Measurements from ENCODE around the gene NADSYN1. TPM values are rescaled to one million over a fixed set of nuclear protein-coding genes. Genes with fewer than 3 reads are reported as not detected.

Gene NADSYN1
- polyA plus RNA-seq, 1 donor from 2014 or later: 66.9 TPM

GRCh38 chr11:71485063-71485399 lies 32.0 kb downstream of the NADSYN1 start:
- no peak overlapping the region for H3K4me3 ChIP-seq (ENCODE audit: low read length)
- no peaks in the 10 kb centered on the region for H3K9me2 ChIP-seq (ENCODE audit: insufficient read depth, low read length)
- no peak overlapping the region for H3K27ac ChIP-seq (ENCODE audit: low read length)
- H3F3A ChIP-seq (ENCODE audit: insufficient read depth, low read length, poor library complexity, severe bottlenecking): no peaks in the 10 kb centered on the region
- no peak overlapping the region for H3K4me2 ChIP-seq (ENCODE audit: low read length)
- no peaks in the 10 kb centered on the region for H3K36me3 ChIP-seq (ENCODE audit: insufficient read depth, low read length)
- no peak overlapping the region for H3K9ac ChIP-seq (ENCODE audit: low read length)
- H4K20me1 ChIP-seq (ENCODE audit: insufficient read depth): no peaks in the 10 kb centered on the region
- no peak for TF ChIP-seq SMC3 (conservative IDR thresholded peaks at IDR 0.05; ENCODE audit: poor library complexity)
- no peak for TF ChIP-seq MXI1 (conservative IDR thresholded peaks at IDR 0.05; ENCODE audit: poor library complexity, severe bottlenecking)
- no peak for TF ChIP-seq EZH2 (IDR thresholded peaks at IDR 0.05; ENCODE audit: borderline replicate concordance, insufficient read depth, low read length, poor library complexity, severe bottlenecking)
- no peak for TF ChIP-seq RAD21 (conservative IDR thresholded peaks at IDR 0.05)
- TF ChIP-seq CTCF (IDR thresholded peaks at IDR 0.05; ENCODE audit: poor library complexity, severe bottlenecking): no peak
- no peak for TF ChIP-seq EP300 (conservative IDR thresholded peaks at IDR 0.05; ENCODE audit: poor library complexity, severe bottlenecking)
- H3K27me3 ChIP-seq (ENCODE audit: insufficient read depth, low read depth, low read length): no peaks in the 10 kb centered on the region
- no peaks in the 10 kb centered on the region for H3K79me2 ChIP-seq (replicated peaks; ENCODE audit: insufficient read depth, low read length)
- no peaks in the 10 kb centered on the region for H3K9me3 ChIP-seq (ENCODE audit: low read length)
- no peak overlapping the region for H2AFZ ChIP-seq (ENCODE audit: low read depth, low read length)

- TF ChIP-seq EZH2 (IDR thresholded peaks at IDR 0.05; ENCODE audit: borderline replicate concordance, insufficient read depth, low read length, poor library complexity, severe bottlenecking) (no peak), RAD21 (conservative IDR thresholded peaks at IDR 0.05) (no peak), MXI1 (conservative IDR thresholded peaks at IDR 0.05; ENCODE audit: poor library complexity, severe bottlenecking) (no peak), CTCF (IDR thresholded peaks at IDR 0.05; ENCODE audit: poor library complexity, severe bottlenecking) (no peak), REST (IDR thresholded peaks at IDR 0.05; ENCODE audit: borderline replicate concordance) (no peak), TAF1 (IDR thresholded peaks at IDR 0.05; ENCODE audit: low read depth) (no peak), POLR2AphosphoS5 (IDR thresholded peaks at IDR 0.05) (no peak), EP300 (conservative IDR thresholded peaks at IDR 0.05; ENCODE audit: poor library complexity, severe bottlenecking) (no peak), SMC3 (conservative IDR thresholded peaks at IDR 0.05; ENCODE audit: poor library complexity) (no peak)
- no peaks in the 10 kb centered on the region for H3F3A ChIP-seq (ENCODE audit: insufficient read depth, low read length, poor library complexity, severe bottlenecking)
- H3K4me3 ChIP-seq (ENCODE audit: low read length): no peak overlapping the region
- no peaks in the 10 kb centered on the region for H3K9me2 ChIP-seq (ENCODE audit: insufficient read depth, low read length)
- no peaks in the 10 kb centered on the region for H4K20me1 ChIP-seq (ENCODE audit: insufficient read depth)
- H3K27me3 ChIP-seq (ENCODE audit: insufficient read depth, low read depth, low read length): no peaks in the 10 kb centered on the region
- H3K27ac ChIP-seq (ENCODE audit: low read length): no peak overlapping the region
- H3K9ac ChIP-seq (ENCODE audit: low read length): no peak overlapping the region
- H3K79me2 ChIP-seq (replicated peaks; ENCODE audit: insufficient read depth, low read length): no peaks in the 10 kb centered on the region
- H2AFZ ChIP-seq (ENCODE audit: low read depth, low read length): no peak overlapping the region
- H3K36me3 ChIP-seq (ENCODE audit: insufficient read depth, low read length): no peaks in the 10 kb centered on the region
- no peak overlapping the region for H3K4me2 ChIP-seq (ENCODE audit: low read length)
- no peaks in the 10 kb centered on the region for H3K9me3 ChIP-seq (ENCODE audit: low read length)
Measured at GRCh38 chr11:71485466-71485865, 32.5 kb downstream of the NADSYN1 start.
